ENCODE data around the gene PTPRD.

- TF ChIP-seq CTCF (conservative IDR thresholded peaks at IDR 0.05; ENCODE audit: low read depth, low read length) (no peak), EZH2 (IDR thresholded peaks at IDR 0.05; ENCODE audit: borderline replicate concordance, low read depth, low read length, poor library complexity, severe bottlenecking) (no peak)
These were observed 1910.9 kb downstream of the PTPRD start for GRCh38 chr9:8701904-8702303.
